Stimulated activated CD8-positive, alpha-beta memory T cell treated with anti-CD3 and anti-CD28 coated beads, Interleukin-15, amount 100 ng/mL, for 24 hours (primary cell): Measurements from ENCODE around the gene TAF4.
"Not testable (repeated sequence)": the region's sequence is repeated elsewhere in the genome, so short reads cannot be mapped to it uniquely, and the experiment has no call there.

ENCODE experiments used
- DNase-seq: peaks from one replicate; pipeline ENCODE4 v3.0.0-alpha.2; 2020; ENCODE audit warnings: low read depth

TAF4 gene

GRCh38 chr20:61960836-61961235 lies 104.8 kb downstream of the TAF4 start:
- no peak for DNase-seq

GRCh38 chr20:61958773-61959700 lies 106.6 kb downstream of the TAF4 start:
- DNase-seq: no peak

GRCh38 chr20:61957961-61958715 lies 107.5 kb downstream of the TAF4 start:
- no peak for DNase-seq

GRCh38 chr20:61956396-61957342 lies 109.0 kb downstream of the TAF4 start:
- no peak for DNase-seq

- DNase-seq: no peak
Observed at GRCh38 chr20:61955668-61956395, 109.8 kb downstream of the TAF4 start.

- DNase-seq: no peak
Observed at GRCh38 chr20:61954276-61955021, 111.2 kb downstream of the TAF4 start.

GRCh38 chr20:61953037-61954021 lies 112.4 kb downstream of the TAF4 start:
- no peak for DNase-seq

- no peak for DNase-seq
Observed at GRCh38 chr20:61951695-61952533, 113.8 kb downstream of the TAF4 start.

GRCh38 chr20:61950641-61951071 lies 115.0 kb downstream of the TAF4 start:
- DNase-seq: no peak

GRCh38 chr20:61949714-61950640 lies 115.7 kb downstream of the TAF4 start:
- no peak for DNase-seq

- no peak for DNase-seq
Observed at GRCh38 chr20:61949363-61949713, 116.3 kb downstream of the TAF4 start.

- DNase-seq: no peak
Observed at GRCh38 chr20:61948586-61949362, 116.9 kb downstream of the TAF4 start.

- not testable (repeated sequence) for DNase-seq
Observed at GRCh38 chr20:61948056-61948455, 117.6 kb downstream of the TAF4 start.

- DNase-seq: not testable (repeated sequence)
Observed at GRCh38 chr20:61945495-61945894, 120.2 kb downstream of the TAF4 start.

- DNase-seq: not testable (repeated sequence)
Observed at GRCh38 chr20:61944967-61945366, 120.7 kb downstream of the TAF4 start.

GRCh38 chr20:61942526-61942925 lies 123.2 kb downstream of the TAF4 start:
- DNase-seq: no peak
